Measurements from ENCODE around the gene SFXN5.

SFXN5 gene

DNA sequence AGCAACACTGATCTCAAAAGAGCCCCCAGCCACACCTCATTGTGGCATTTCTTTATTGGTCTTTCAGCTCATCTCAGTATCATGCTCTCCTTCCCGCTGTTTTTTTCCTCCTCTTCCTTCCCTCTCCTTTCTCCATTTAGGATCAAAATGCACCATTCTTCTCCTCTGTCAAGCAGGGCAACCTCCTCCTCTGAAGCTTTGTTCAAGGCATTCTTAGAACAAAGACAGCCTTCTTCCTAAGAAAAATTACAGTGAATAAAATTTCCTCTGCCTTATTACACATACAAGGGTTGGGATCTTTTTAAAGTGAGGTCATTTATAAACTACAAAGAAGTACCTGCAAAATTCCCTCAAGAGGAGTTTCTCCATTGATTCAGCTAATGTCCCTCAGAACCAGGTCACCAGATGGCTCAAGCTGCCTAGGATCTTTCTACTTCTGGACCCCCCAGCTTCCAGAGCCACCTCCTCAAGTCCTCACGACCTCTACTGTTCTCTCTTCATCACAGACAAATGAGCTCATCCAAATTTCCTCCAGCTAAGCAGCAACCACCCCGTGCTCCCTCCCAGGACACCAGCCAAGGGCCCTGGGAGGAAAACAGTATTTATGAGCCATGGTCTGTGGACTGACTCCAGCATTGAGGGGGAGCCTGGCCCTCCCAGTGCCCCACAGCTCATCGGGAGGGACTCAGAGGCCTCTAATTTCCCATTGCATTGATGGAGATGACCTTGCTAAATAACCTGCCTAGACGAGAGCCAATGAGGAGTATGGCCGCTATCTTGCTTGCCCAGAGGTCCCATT lies 18.0 kb downstream of the SFXN5 start:
- TF ChIP-seq, protein P1, sequence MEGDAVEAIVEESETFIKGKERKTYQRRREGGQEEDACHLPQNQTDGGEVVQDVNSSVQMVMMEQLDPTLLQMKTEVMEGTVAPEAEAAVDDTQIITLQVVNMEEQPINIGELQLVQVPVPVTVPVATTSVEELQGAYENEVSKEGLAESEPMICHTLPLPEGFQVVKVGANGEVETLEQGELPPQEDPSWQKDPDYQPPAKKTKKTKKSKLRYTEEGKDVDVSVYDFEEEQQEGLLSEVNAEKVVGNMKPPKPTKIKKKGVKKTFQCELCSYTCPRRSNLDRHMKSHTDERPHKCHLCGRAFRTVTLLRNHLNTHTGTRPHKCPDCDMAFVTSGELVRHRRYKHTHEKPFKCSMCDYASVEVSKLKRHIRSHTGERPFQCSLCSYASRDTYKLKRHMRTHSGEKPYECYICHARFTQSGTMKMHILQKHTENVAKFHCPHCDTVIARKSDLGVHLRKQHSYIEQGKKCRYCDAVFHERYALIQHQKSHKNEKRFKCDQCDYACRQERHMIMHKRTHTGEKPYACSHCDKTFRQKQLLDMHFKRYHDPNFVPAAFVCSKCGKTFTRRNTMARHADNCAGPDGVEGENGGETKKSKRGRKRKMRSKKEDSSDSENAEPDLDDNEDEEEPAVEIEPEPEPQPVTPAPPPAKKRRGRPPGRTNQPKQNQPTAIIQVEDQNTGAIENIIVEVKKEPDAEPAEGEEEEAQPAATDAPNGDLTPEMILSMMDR (IDR thresholded peaks at IDR 0.05; ENCODE audit: control extremely low read depth, extremely low read depth, low read depth, missing control alignments), result no peak
- ChIA-PET POLR2A (no interaction called here), CTCF (interaction anchor here (1.2 kb wide), 1 partner anchor 10 kb away, joined by 4 read pairs; no protein-coding TSS in a partner anchor)
- no peak for DNase-seq (ENCODE audit: extremely low spot score)

DNA sequence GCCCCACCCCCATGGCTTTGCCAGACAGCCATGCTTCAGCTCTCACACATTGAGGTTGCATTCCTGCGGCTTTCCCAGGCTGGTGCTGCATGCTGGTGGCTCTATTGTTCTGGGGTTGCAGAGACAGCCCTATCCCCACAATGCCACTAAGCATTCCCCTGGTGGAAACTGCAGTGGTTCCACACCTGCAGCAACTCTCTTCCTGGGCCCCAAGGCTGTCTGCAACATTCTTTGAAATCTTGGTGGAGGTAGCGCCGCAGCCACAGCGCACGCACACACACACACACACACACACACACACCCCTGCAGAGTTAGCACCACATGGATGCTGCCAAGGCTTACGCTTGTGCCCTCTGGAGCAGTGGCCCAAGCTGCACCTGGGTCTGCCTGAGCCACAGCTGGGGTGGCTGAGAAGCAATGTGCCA lies 21.4 kb downstream of the SFXN5 start:
- DNase-seq (ENCODE audit: extremely low spot score), result no peak
- POLR2A ChIA-PET, result no interaction called here
- CTCF ChIA-PET, result no interaction called here
- TF ChIP-seq, protein P1 (IDR thresholded peaks at IDR 0.05; ENCODE audit: control extremely low read depth, extremely low read depth, low read depth, missing control alignments), result no peak

DNA sequence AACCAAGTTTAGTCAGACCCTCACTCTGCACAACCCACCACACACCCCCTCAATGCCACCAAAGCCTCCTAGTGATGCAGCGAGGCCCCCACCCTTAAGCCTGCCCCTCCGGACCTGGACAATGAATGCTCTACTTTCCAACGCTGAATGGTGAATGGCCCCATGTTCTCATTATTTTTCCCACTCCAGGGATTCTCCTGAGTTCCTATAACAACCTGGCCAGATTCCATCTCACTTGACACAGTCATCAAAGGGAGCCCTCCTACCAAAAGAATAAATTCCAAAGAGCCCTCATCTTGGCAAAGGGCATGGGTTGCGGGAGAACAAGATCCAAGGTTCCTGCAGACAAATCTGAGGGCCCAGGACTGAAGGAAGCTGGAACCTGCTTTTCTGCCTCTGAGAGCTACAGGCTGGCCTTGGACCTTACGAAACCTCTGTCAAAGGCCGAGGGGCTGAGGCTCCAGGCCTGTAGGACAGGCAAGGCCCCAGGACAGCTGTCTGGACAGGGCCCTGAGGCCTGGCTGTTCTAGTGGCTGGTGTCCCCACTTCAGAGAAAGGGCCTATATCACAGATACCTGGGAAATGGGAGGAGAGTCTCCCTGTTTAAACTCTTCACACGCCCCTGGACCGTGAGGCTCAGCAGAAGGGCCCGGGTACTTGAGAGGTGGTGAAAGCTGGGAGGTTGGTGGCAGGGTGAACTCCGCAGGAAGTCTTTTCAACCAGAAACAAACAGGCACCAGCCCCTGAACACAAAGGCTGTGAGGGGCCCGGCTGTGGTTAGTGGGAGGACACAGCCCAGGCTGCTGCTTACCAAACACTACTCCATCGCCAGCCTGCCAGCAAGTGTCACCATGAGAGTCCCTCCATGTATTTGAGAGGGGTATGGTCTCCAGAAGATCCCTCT lies 27.3 kb downstream of the SFXN5 start:
- POLR2A ChIA-PET, result no interaction called here
- DNase-seq (ENCODE audit: extremely low spot score), result no peak
- CTCF ChIA-PET, result interaction anchor here (0.9 kb wide), 1 partner anchor 52 kb away, joined by 3 read pairs; no protein-coding TSS in a partner anchor
- TF ChIP-seq, protein P1 (IDR thresholded peaks at IDR 0.05; ENCODE audit: control extremely low read depth, extremely low read depth, low read depth, missing control alignments), result no peak

DNA sequence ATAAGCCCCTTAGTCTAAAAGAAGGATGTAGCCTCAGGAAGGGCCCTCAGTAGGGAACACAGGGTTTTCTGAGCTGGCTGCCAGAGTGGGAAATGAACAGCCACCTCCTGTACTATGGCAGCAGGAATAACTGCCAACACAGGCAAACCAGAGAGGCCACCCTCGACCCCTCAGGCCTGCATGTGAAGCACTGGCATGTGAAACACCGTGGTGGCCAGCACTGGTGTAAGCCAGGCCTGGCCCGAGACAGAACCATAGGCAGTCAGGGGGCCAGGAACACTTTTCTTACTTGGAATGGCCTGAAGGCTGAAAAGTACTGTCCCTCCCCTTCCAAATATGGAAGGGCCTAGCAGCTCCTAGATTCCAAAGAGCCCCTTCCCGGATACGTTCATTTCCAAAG lies 28.2 kb downstream of the SFXN5 start:
- TF ChIP-seq, protein P1 (IDR thresholded peaks at IDR 0.05; ENCODE audit: control extremely low read depth, extremely low read depth, low read depth, missing control alignments), result no peak
- POLR2A ChIA-PET, result no interaction called here
- no peak for DNase-seq (ENCODE audit: extremely low spot score)
- CTCF ChIA-PET, result interaction anchor here (0.9 kb wide), 1 partner anchor 52 kb away, joined by 3 read pairs; no protein-coding TSS in a partner anchor

DNA sequence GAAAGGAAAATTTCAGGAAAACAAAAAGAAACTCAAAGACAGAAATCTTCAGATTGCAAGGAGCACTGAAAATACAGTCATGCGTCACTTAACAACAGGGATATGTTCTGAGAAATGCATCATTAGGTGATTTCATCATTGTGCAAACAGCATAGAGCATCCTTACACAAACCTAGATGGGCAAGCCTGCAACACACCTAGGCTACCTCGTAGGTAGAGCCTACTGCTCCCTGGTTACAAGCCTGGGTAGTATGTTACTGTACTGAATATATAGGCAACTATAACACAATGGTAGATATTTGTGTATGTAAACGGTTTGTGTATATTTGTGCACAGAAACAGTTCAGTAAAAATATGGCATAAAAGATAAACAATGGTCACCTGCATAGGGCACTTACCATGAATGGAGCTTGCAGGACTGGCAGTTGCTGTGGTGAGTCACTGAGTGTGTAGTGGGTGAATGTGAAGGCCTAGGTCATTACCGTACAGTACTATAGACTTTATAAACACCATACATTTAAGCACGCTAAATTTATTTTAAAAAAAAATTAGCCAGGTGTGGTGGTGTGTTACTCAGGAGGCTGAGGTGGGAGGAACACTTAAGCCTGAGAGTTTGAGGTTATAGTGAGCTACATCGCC lies 33.4 kb downstream of the SFXN5 start:
- CTCF ChIA-PET, result interaction anchor here (1.0 kb wide), 1 partner anchor 46 kb away, joined by 3 read pairs; no protein-coding TSS in a partner anchor

More for the DNA sequence above, 33.4 kb downstream of the SFXN5 start:
- DNase-seq (ENCODE audit: extremely low spot score), result no peak
- POLR2A ChIA-PET, result no interaction called here
- TF ChIP-seq, protein P1 (IDR thresholded peaks at IDR 0.05; ENCODE audit: control extremely low read depth, extremely low read depth, low read depth, missing control alignments), result no peak
